GM12892 (cell line): ENCODE measurements around the gene MCAT.

Source experiments
- POLR2A ChIP-seq: IDR thresholded peaks from 2 replicates; pipeline ENCODE4 v1.6.1; 2011; ENCODE audit warnings: low read depth, low read length, control low read depth
- POLR2AphosphoS5 ChIP-seq: IDR thresholded peaks from 2 replicates; pipeline ENCODE4 v1.6.1; 2011; ENCODE audit warnings: low read depth, low read length, control low read depth
- TAF1 ChIP-seq: IDR thresholded peaks from 2 replicates; pipeline ENCODE4 v1.6.1; 2011; ENCODE audit warnings: low read depth, mild to moderate bottlenecking, control low read depth, low read length, borderline replicate concordance

DNA sequence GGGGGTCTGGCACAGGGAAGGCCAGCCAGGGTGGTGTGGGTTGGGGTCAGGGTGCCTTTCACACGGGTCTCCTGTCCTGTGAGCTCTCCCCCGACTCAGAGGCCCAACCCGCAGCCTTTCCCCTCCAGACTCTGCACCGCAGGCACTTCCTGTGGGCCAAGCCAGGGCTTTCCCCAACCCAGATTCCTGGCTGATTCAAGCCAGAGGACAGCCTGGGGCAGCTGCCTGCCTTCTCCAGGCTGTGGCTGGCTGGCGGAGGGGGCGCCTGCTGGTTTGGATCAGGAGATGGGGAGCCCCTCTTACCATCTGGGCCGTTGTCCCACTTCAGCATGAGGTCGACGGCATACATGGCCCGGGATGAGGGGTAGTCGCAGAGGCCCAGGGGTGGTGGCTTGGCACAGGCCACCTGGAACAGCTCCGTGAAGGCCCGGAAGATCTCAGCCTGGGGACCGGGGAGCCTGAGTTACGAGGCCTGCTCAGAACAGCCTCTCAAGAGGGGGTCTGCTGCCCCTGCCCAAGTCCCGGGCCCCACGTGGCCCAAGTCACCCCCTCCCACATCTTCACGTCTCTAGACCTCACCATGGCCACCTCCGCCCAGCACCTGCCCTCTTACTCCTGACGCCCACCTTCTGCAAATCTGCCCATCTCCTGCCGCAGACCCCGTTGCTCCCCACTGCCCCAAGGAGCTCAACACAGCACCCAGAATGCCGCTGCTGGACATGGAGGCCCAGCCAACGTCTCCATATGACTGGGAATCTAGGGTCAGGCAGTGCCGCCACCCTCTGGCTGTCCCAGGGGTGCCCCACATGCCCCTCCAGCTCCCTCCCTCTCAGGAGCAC, 25.5 kb upstream of the MCAT start:
- no peak for TF ChIP-seq POLR2AphosphoS5
- no peak for TF ChIP-seq TAF1
- no peak for TF ChIP-seq POLR2A
